HepG2 (cell line): ENCODE measurements around the gene BCAS3.

Experiments used
- ASH2L ChIP-seq: fragments of 300-600, 200-600 bp; sonication (generic); IDR thresholded peaks from 2 replicates; pipeline ENCODE4 v1.7.0; 2017; ENCODE audit warnings: low read depth, mild to moderate bottlenecking, moderate library complexity, mixed read lengths, low read length; ENCODE audit not compliant: insufficient read length
- CTCF ChIP-seq: sonication (generic); formaldehyde crosslinking; IDR thresholded peaks from 2 replicates; pipeline ENCODE4 v1.5.0; 2020; ENCODE audit warnings: mild to moderate bottlenecking, missing genetic modification reagents, moderate library complexity
- FOXM1 ChIP-seq: sonication (generic); formaldehyde crosslinking; IDR thresholded peaks from 2 replicates; pipeline ENCODE4 v1.5.0; 2020; ENCODE audit warnings: missing genetic modification reagents
- ISL2 ChIP-seq: sonication (generic); formaldehyde crosslinking; IDR thresholded peaks from 2 replicates; pipeline ENCODE4 v1.5.0; 2020; ENCODE audit warnings: missing genetic modification reagents
- KMT2B ChIP-seq: IDR thresholded peaks from 2 replicates; pipeline ENCODE4 v1.6.1; 2016; ENCODE audit warnings: missing genetic modification reagents, missing compliant biosample characterization
- POLR2AphosphoS5 ChIP-seq: IDR thresholded peaks from 2 replicates; pipeline ENCODE4 v1.6.1; 2012; ENCODE audit warnings: low read depth, low read length
- PRDM15 ChIP-seq: sonication (generic); formaldehyde crosslinking; IDR thresholded peaks from 2 replicates; pipeline ENCODE4 v1.4.0; 2020; ENCODE audit warnings: missing genetic modification reagents
- SMAD3 ChIP-seq: sonication (generic); formaldehyde crosslinking; IDR thresholded peaks from 2 replicates; pipeline ENCODE4 v1.4.0; 2020; ENCODE audit warnings: missing genetic modification reagents
- THRA ChIP-seq: sonication (generic); formaldehyde crosslinking; IDR thresholded peaks from 2 replicates; pipeline ENCODE4 v1.4.0; 2020; ENCODE audit warnings: missing genetic modification reagents, borderline replicate concordance
- TRAFD1 ChIP-seq: sonication (generic); formaldehyde crosslinking; IDR thresholded peaks from 2 replicates; pipeline ENCODE4 v1.5.1; 2020; ENCODE audit warnings: missing genetic modification reagents, mild to moderate bottlenecking, borderline replicate concordance
- ZBTB1 ChIP-seq: sonication (generic); formaldehyde crosslinking; IDR thresholded peaks from 2 replicates; pipeline ENCODE4 v1.4.0; 2020; ENCODE audit warnings: missing genetic modification reagents, borderline replicate concordance
- ZFP36L1 ChIP-seq: sonication (generic); formaldehyde crosslinking; IDR thresholded peaks from 2 replicates; pipeline ENCODE4 v1.8.0; 2022; ENCODE audit warnings: mild to moderate bottlenecking, missing genetic modification reagents, moderate library complexity
- ZNF281 ChIP-seq: sonication (generic); formaldehyde crosslinking; IDR thresholded peaks from 2 replicates; pipeline ENCODE4 v1.4.0; 2020; ENCODE audit warnings: missing genetic modification reagents, borderline replicate concordance
- ZNF83 ChIP-seq: sonication (generic); formaldehyde crosslinking; IDR thresholded peaks from 2 replicates; pipeline ENCODE4 v1.4.0; 2020; ENCODE audit warnings: missing genetic modification reagents, mild to moderate bottlenecking, borderline replicate concordance

GRCh38 chr17:61408151-61409041 is 730.7 kb downstream of the BCAS3 start:
- TF ChIP-seq ZFP36L1 (CRISPR knock-in tag) (no peak), CTCF (CRISPR knock-in tag) (no peak), ZNF83 (no peak), ZNF281 (no peak; the same call in 1 of the 2 replicates), ZBTB1 (CRISPR knock-in tag) (no peak), ASH2L (no peak), FOXM1 (no peak), THRA (CRISPR knock-in tag) (no peak), KMT2B (CRISPR knock-in tag) (no peak), SMAD3 (CRISPR knock-in tag) (no peak), ISL2 (CRISPR knock-in tag) (no peak), PRDM15 (CRISPR knock-in tag) (no peak), POLR2AphosphoS5 (no peak), TRAFD1 (CRISPR knock-in tag) (no peak)
